NCI-H2196 treated with DMSO at 0.1 percent for 48 hours (cell line): Measurements from ENCODE around the gene CHST6.
"Not testable (repeated sequence)": the region's sequence is repeated elsewhere in the genome, so short reads cannot be mapped to it uniquely, and the experiment has no call there.

Experiments used
- DNase-seq: peaks from one replicate; lab custom pipeline; 2025; ENCODE audit not compliant: unreplicated experiment; lab: John Stamatoyannopoulos, UW

Gene CHST6

DNA sequence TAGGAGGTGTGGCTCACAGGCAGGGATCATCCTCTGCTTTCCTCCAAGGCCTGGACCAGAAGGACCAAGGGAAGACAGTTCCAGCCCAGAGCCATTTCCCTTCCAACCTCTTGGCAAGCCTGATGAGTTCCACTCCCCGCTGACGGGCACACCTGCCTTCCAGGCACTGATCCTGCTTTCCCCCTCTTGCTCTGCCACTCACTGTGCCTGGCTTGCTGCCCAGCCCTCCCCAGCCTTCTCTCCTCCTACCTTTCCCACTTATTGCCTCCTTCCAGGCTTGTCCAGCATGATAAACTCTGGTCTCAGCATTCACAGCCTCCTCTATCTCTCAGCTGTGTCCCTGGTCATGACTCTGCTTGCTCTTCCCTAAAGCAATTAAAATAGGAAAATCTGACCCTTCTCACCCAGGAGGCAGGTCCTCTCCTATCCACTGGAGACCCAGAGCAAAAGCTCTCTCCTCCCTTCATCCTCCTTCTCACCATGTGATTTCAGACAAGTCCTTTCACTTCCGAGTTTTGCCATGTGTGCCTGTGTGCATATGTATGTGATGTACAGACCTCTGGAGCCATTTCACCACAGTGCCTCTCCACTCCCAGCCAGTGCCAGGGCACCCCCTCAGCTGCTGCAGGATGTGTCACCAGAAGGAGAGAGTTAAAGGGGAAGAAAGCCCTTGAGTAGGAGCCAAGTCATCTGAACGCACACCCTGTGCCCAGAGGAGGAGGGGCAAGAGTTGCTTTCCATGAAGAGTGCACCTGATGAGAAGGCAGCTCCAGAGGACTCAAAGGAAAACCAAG is 17.4 kb downstream of the CHST6 start:
- peak; percentile 6 for DNase-seq

DNA sequence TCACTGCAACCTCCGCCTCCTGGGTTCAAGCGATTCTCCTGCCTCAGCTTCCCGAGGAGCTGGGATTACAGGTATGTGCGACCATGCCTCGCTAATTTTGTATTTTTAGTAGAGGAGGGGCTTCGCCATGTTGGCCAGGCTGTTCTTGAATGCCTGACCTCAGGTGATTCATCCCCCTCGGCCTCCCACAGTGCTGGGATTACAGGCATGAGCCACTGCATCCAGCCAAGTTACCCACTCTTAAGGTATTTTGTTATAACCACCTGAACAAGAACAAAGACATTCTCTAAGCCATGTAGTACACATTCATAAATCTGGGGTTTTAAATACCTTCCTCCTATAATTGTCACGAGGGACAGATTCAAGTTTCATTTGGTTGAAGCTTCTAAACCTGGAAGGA is 18.4 kb downstream of the CHST6 start:
- DNase-seq = no peak

DNA sequence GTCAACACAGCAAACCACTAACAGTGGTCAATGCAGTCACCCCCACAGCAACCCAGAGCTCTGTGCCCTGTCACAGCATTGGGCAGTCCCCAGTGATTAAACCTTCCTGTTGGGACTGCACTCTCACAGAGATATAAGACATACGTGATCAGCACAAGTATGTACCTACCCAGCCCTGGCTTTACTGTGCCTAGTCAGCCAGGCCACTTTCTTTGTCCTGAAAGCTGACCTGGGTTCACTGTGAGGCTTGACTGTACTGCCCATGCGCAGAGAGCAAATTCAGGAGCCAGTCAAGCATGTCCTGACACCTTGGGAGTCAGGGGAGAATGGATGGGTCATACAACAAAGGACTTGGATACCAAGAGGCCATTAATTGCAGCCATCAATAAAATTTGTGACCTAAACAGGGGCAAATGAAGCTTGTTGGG is 19.8 kb downstream of the CHST6 start:
- no peak for DNase-seq

DNA sequence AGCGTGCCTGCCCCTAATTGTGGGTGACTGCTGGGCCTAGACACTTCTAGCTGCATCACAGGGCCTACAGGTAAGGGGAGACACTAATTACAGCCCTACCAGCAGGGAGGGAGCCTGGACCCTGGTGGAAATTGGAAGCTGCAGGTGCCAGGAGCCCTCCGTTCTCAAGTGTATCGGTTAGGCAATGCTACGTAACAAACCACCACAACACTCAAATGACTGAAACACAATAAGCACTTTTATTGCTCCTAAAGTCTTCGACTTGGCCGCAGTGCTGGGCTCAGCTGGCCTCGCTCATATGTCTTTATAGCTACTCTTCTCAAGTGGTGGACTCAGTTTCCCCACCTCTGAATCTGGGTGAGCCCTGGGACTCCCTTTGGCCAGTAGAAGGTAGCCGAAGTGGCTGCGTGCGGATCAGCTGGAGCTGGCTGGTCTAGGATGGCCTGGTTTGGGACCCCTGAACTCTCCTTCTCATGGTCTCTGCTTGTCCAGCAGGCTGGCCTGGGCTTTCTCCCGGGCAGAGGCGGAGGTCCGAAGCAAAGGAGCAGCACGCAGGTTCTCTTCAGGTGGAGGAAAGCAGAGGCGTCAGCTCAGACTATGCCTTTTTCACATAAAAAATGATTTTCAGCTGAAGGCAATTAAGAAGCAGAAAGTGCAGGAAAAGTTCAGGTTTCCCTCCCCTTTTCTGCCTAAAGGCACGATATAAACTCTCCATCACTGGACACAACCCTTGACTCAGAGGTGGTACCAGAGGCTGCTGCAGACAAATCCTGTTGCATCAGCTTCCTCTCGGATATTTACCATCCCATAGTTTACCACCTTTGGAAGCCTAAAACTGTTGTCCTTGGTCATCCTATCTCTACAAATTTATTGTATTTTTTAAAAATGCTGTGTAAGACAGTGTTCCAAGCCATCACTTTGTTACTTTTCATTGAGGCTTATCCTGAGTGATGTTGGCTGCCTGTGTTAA is 22.0 kb downstream of the CHST6 start:
- DNase-seq = no peak

DNA sequence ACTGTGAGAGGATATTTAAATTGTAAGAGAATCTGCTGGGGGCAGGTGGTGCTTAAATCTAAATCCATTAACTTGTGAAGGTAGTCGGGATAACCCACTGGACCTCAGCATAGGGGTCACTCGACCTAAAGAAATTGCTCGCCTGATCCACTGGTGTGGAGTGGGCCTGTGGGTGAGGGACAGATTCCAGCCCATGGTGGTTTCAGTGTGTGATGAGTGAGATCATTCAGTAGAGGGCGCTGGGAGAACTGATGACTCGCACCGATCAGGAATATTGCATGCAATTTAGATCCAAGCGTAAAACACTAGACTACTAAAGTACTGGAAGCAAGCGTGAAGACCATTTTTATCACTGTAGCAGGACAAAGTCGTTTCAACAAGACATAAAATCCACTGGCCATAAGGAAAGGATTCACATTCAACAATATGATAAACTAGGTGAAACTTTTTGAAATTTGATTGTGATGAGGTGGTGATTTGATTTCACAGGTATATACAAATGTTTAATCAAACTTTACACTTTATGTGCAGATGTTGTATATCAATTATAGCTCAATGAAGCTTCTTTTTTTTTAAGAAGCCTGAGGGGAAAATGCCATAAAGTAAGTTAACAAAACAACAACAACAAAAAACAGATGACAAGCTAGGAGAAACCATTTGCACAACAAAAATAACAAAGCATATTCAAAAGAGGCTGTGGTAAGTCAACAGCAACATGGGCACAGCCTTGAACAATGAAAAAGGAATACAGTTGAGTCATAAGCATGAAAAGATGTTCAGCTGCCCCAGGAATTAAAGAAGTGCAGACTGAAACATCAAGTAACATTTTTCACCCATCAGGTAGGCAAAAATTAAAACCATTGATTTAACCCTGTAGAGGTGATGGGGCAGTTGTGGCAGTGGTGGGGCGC is 23.3 kb downstream of the CHST6 start:
- no peak for DNase-seq

DNA sequence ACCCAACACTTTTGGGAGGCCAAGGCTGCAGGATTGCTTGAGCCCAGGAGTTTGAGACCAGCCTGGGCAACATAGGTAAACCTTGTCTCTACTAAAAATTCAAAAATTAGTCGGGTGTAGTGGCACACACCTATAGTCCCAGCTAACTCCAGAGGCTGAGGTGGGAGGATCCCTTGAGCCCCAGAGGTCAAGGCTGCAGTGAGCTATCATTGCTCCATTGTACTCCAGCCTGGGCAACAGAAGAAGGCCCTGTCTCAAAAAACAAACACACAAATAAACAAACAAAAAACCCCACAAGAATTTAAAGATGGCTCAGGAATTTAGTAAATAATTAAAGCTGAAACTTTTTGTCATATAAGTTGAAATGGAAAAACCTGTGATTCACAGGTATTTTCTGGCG is 28.5 kb downstream of the CHST6 start:
- no peak for DNase-seq

DNA sequence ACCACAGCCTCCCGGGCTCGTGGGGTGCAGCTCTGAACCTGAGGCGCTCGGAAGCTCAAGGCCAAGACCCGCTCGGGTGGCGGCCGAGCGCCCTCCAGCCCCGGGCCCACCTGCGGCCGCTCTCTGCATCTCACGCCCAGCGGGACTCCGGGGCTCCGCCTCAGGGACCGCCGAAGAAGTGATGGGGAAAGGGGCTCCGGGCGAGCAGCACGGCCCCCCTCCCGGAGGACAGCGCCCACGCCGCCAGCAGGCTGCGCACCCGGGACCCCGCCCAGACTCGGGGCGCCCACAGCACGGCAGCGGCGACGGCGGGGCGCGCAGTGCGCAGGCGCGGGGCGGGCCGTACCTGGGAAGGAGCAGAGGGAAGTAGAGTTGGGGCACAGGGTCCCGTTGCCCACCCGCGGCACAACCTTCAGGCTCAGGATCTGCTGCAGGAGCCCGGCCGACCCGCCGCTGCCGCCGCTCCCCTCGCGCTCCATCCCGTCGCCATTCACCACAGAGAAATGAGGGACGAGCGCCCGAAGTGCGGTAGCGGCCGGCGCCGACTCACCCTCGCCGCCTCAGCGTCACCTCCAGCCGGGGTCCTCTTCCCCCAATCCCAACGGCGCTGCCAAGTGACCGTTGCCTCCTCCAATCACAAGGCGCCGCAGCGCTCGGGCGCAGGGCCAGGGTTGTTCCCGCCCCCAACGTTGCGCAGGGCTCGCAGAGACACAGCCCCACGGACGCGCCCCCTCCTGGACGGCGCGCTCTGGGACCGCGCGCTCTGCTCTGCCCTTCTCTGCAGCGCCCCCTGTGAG is 30.9 kb downstream of the CHST6 start, which contains the start of gene TMEM170A:
Gene TMEM170A, minus strand, starts transcription at position 568 of the 797 bp plus-strand sequence. Its CDS starts 89 bp downstream, at position 479.
- peak; percentile 71 for DNase-seq

DNA sequence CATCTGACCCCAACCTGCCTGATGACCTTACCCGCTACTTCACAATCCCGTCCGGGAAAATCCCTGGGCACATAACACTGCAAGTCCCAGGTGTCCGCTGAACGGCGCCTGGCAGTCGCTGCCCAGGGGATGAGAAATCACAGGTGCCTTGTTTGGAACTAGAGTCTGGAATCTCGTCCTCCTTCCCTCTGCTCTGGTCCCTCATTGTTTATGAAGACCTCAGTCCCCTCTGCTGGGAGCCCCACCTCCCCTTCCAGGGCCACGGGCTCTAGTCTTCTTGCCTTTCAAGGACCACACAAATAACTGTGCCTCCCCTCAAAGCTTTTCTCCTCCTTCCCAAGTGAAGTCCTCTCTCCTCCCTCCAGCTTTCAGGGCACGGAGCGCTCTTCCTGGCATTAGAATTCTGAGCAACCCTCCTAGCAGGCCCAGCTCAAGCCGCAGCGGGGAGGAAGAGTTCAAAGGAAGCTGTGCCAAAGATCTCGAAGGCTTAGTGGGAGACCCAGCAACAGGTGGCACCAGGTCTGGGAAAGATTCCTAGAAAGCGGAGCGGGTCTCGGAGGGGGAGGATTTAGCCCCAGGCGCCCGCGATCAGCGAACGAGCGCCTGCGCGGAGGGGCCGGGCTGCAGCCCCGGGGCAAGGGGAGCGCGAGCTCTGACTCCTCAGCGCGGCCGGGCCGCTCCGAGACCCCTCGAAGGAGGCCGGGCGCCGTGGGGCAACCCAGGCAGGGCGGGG is 31.7 kb downstream of the CHST6 start:
- not testable (repeated sequence) for DNase-seq

DNA sequence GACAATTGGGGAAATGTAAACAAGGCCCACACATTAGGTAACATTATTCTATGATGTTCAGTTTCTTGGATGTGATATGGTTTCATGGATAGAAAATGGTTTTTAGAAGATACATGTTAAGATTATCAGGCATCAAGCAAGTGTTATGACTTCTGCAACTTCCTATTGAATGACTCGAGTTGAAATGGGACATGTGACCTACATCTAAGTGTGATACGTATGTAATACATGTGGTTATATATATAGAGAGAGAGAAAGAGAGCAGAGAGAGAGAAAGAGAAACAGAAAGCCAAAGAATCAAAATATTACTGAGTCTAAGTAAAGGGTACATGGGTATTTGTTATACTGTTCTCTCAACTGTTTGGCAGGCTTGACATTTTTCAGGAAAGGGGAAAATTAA is 32.4 kb downstream of the CHST6 start:
- no peak for DNase-seq

DNA sequence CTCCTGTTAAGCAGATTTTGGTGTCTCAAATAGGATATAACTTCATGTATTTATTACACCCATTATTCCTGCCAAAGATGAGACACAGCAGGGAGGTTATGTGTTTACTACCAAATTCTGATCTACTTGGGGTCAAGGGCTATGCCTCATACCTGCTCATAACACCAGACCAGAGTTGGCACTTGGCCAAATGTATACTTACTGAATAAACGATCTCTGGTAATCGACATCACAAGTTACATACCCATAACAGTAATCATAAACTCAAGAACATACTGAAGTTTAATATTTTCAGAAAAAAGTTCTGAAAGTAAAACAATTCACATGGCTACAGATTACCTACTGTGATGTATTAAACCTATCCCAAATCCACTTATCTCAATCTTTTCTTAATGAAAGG is 33.7 kb downstream of the CHST6 start:
- no peak for DNase-seq

DNA sequence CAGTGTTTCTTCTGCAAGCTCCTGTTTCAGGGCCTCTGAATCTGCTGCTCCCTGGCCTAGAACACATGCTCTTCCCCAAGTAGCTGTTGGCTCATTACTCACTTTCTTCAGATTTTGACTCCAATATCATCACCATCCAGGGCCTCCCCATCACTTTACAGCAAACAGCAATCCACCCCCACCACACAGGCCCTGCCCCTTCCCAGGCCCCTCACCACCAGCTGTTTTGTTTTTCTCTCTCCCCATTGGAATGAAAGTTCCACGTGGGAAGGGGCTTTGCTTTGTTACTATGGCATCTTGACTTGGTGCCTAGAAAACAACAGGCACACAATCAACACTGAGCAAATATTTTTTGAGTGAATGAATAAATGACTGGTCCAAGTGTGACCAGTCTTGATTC is 34.8 kb downstream of the CHST6 start:
- no peak for DNase-seq

DNA sequence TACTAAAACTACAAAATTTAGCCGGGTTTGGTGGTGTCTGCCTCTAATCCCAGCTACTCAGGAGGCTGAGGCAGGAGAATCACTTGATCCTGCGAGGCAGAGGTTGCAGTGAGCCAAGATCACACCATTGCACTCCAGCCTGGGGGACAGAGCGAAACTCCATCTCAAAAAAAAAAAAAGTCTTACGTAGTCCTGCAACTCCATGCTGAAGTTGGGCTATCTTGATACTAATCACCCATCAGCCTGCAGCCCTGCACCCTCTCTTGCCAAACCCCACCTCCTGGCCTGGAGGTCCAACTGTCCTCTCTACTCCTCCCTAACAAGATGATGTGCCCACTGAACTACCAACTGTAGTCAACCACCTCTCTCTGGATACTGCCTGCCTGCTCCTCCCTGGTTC is 35.5 kb downstream of the CHST6 start:
- no peak for DNase-seq

DNA sequence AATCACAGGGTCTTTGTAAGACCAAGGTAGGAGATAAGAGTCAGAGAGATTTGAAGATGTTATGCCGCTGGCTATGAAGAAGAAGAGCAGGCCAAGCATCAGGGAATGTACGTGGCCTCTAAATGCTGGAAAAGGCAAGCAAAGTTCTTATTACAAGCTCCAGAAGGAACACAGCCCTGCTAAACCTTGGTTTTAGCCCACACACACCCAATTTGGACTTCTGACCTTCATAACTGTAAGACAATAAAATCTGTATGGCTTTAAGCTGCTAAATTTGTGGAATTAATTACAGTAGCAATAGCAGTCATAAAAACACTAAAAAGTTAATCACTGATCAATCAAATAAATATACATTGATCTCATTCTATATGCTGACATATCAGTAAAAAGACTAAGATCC is 36.8 kb downstream of the CHST6 start:
- DNase-seq = no peak

DNA sequence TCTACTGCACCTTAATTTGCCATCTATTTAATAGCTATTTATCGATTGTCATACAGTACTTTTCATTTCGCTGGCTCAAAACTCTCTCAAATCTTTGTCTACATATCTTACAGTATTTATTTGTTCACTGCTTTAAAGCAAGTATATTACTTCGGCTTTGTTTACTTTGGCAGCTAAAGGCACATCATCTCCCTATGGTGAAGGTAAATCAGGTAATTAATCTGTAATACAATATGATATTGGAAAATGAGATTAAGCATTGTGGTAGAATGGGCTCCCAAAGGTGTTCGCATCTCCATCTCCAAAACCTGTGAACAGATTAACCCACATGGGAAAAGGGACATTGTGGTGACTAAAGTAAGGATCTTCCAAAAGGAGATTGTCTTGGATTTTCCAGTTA is 37.2 kb downstream of the CHST6 start:
- DNase-seq = no peak

DNA sequence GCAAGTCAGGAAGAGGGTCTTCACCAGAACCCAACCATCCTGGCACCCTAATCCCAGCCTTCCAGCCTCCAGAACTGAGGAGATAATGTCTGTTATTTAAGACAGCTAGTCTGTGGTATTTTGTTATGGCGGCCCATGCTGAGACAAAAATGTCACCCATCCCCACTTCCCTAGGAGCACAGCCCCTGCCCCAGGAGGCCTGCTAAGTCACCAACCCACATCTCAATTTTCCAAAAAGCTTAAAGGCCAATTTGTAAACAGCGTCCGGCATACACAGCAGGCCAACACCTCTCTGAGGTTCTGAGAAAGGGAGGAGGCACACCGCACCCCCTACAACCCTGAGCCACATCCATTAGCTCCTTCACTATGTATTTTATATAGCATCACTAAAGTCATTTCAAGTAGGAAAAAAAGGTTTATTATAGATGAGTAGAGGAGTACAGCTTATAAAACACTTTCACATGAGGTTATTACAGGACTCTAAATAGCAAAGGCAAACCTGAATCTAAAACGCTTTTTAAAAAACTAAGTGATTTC is 37.7 kb downstream of the CHST6 start:
- no peak for DNase-seq

DNA sequence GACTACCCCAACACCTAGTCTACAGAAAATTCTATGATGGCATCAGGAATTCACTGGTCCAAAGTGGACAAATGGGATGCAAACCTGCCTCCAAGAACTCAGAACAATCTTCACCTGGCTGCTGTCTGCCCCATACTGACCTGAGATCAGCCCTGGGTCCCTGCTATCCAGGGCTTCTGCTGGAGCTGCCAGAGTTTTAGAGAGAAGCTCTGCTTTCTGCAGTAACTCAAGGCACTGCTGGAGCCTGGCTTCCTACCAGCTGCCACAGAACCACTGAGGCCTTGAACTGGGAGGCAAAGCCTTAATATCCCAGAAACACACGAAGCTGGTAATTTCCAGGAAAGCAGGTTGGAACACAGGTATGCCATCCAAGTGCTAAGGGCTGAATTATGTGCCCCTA is 38.3 kb downstream of the CHST6 start:
- DNase-seq = no peak

DNA sequence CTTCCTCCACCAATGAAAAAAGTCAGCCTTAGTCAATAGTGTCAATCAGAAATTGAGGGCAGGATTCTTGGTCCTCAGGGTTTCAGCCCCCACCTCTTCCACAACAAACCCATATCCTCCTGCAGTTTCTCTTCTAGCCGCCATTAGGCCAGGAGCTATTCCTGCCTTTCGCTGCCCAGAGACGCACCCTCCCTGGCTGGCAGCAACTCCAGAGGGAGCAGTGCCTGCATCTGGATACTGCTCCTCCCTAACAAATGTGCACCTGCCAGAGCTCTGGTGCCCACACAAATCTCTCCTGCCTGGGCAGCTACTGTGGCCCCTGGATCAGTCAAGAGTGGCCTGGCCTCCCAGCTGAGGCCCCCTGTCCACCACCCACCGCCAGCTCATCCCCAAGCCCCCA is 38.8 kb downstream of the CHST6 start:
- not testable (repeated sequence) for DNase-seq

DNA sequence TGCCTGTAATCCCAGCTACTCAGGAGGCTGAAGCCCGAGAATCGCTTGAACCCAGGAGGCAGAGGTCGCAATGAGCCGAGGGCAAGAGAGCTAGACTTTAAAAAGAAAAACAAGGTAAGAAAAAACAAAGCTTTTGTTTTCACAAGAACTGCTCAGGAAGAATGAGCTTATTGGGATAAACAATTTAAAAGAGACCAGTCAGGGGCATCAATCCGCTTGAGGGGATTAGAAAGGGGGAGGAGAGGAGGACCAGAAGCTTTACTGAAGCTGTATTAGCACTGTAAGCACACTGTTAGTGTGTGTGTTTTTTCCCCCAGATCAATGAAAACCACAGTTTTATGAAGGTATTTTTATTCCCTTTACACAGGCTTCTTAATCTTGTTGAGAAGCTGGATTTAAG is 39.6 kb downstream of the CHST6 start:
- no peak for DNase-seq
